Measurements from ENCODE around the gene PDYN.

PDYN gene

GRCh38 chr20:1932971-1933370 lies 60.9 kb downstream of the PDYN start:
- TF ChIP-seq, protein P1, sequence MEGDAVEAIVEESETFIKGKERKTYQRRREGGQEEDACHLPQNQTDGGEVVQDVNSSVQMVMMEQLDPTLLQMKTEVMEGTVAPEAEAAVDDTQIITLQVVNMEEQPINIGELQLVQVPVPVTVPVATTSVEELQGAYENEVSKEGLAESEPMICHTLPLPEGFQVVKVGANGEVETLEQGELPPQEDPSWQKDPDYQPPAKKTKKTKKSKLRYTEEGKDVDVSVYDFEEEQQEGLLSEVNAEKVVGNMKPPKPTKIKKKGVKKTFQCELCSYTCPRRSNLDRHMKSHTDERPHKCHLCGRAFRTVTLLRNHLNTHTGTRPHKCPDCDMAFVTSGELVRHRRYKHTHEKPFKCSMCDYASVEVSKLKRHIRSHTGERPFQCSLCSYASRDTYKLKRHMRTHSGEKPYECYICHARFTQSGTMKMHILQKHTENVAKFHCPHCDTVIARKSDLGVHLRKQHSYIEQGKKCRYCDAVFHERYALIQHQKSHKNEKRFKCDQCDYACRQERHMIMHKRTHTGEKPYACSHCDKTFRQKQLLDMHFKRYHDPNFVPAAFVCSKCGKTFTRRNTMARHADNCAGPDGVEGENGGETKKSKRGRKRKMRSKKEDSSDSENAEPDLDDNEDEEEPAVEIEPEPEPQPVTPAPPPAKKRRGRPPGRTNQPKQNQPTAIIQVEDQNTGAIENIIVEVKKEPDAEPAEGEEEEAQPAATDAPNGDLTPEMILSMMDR (IDR thresholded peaks at IDR 0.05; ENCODE audit: low read depth, low read length, missing control alignments): no peak
- H3K4me3 ChIP-seq (replicated peaks; ENCODE audit: low read depth, low read length): no peak overlapping the region
- DNase-seq (ENCODE audit: extremely low read depth, low read depth): no peak

- TF ChIP-seq, protein P1 (IDR thresholded peaks at IDR 0.05; ENCODE audit: low read depth, low read length, missing control alignments): no peak
- DNase-seq (ENCODE audit: extremely low read depth, low read depth): no peak
- no peak overlapping the region for H3K4me3 ChIP-seq (replicated peaks; ENCODE audit: low read depth, low read length)
Observed at GRCh38 chr20:1931830-1932229, 62.0 kb downstream of the PDYN start.

GRCh38 chr20:1930165-1930564 lies 63.7 kb downstream of the PDYN start:
- DNase-seq (ENCODE audit: extremely low read depth, low read depth): no peak
- TF ChIP-seq, protein P1 (IDR thresholded peaks at IDR 0.05; ENCODE audit: low read depth, low read length, missing control alignments): no peak
- H3K4me3 ChIP-seq (replicated peaks; ENCODE audit: low read depth, low read length): no peak overlapping the region

DNA sequence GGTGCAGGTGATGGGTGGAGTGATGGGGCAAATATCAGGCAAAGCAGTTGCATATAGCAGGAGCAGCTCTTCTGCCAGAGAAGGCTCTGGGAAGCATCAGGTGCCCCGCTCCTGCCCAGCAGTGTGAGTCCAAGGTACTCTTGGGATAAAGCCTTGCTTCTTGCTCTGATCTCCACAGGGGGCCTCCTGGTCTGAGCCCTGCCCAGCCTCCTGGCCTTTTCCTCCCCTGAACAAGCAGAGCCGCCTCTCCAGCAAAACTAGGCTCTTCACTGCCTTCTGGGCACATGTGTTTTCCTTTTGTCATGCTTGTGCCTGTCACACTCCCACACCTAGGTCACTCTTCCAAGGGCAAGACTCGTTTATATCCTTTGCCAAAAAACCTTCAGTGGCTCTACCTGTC lies 64.4 kb downstream of the PDYN start:
- no peak for DNase-seq (ENCODE audit: extremely low read depth, low read depth)
- TF ChIP-seq, protein P1 (IDR thresholded peaks at IDR 0.05; ENCODE audit: low read depth, low read length, missing control alignments): no peak
- H3K4me3 ChIP-seq (replicated peaks; ENCODE audit: low read depth, low read length): no peak overlapping the region

- TF ChIP-seq, protein P1 (IDR thresholded peaks at IDR 0.05; ENCODE audit: low read depth, low read length, missing control alignments): no peak
Observed at GRCh38 chr20:1928782-1929181, 65.1 kb downstream of the PDYN start.

More at GRCh38 chr20:1928782-1929181, 65.1 kb downstream of the PDYN start:
- no peak overlapping the region for H3K4me3 ChIP-seq (replicated peaks; ENCODE audit: low read depth, low read length)
- DNase-seq (ENCODE audit: extremely low read depth, low read depth): no peak

All from HFF-Myc (cell line).